ENCODE data around the gene PTGES. TPM values are rescaled to one million over a fixed set of nuclear protein-coding genes. Genes with fewer than 3 reads are reported as not detected.

PTGES gene
- total and polyA plus RNA-seq, 9 of the 15 experiments (the other 6 are each of a cell fraction or from before 2014, with no cell fraction given) = 0.13 TPM; not detected in 8

DNA sequence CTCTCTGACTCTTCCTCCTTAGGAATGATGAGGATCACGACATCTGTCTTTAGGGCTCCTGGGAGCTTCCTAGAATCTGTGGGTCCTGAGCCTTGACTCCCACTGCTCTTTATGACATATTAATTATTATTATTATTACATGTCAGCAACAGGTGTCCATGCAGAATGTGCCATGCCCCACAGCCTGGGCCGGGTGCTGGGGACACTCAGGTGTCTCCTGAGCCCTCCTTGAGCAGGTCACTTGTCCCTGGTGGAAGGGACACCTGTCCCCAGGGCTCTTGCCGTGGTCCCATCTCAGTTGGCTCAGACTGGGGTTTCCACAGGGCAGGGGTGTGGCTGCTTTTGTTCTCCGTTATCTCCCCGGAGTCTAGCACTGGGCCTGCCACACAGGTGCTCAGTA lies 34.2 kb downstream of the PTGES start:
- 5% methylated on average over 5 of the region's 5 CpGs for WGBS (ENCODE audit: insufficient coverage, low coverage, missing lambda C conversion rate)
- in situ Hi-C loops (cut with MboI) = no loop called here
- FAIRE-seq = no peak

More for the DNA sequence above, 34.2 kb downstream of the PTGES start:
- no TSS peak for BruUV-seq (replicated peaks)
- no peak for ATAC-seq
- DNase-seq (ENCODE audit: extremely low read depth in 1 of 4, low spot score in 3 of 4) = no peak
- Histone ChIP-seq H3K27ac (ENCODE audit: extremely low read depth, low read depth, low read length) (no peak overlapping the region), H3K36me3 (ENCODE audit: control insufficient read depth, insufficient read depth, low read length) (no peaks in the 10 kb centered on the region), H3K9me1 (ENCODE audit: control insufficient read depth, insufficient read depth, low read length) (no peaks in the 10 kb centered on the region), H3K27me3 (ENCODE audit: control insufficient read depth in 2 of 2, insufficient read depth in 2 of 2, low read length in 2 of 2) (peaks cover 8 to 35% of the 10 kb centered on the region in 2 experiments), H3K4me2 (ENCODE audit: insufficient read depth, low read length) (no peak overlapping the region), H3K79me2 (ENCODE audit: control insufficient read depth, insufficient read depth, low read length) (no peaks in the 10 kb centered on the region), H3K4me1 (replicated peaks in 1 of 2; ENCODE audit: control insufficient read depth in 2 of 2, insufficient read depth in 2 of 2, low read length in 2 of 2) (peaks cover 4 to 35% of the 10 kb centered on the region in 2 experiments; a peak in 4 of 5 replicates), H3K9me3 (replicated peaks; ENCODE audit: control insufficient read depth, insufficient read depth, low read depth, low read length) (no peaks in the 10 kb centered on the region), H2AFZ (ENCODE audit: low read depth, low read length) (no peak overlapping the region), H4K20me1 (replicated peaks; ENCODE audit: control insufficient read depth, insufficient read depth, low read length) (peaks cover 7% of the 10 kb centered on the region; the same call in 1 of the 2 replicates), H3K9ac (ENCODE audit: insufficient read depth in 1 of 2, low read depth in 2 of 2, low read length in 2 of 2) (no peak overlapping the region), H3K4me3 (no peak overlapping the region)
- POLR2A ChIA-PET = interaction anchor here (0.6 to 0.8 kb wide), 3 partner anchors 17 to 1427 kb away, joined by 3 to 5 read pairs (median 3); no protein-coding TSS in a partner anchor
- no peak for TF ChIP-seq CBX1 (IDR thresholded peaks at IDR 0.05; ENCODE audit: low read depth)
- TF ChIP-seq FOXK1 (CRISPR knock-in tag; IDR thresholded peaks at IDR 0.05; ENCODE audit: borderline replicate concordance) = no peak
- no peak for TF ChIP-seq SAFB (IDR thresholded peaks at IDR 0.05; ENCODE audit: borderline replicate concordance, low read depth, low read length)
- no peak for TF ChIP-seq TCF3 (CRISPR knock-in tag; IDR thresholded peaks at IDR 0.05)
- TF ChIP-seq HNRNPL (IDR thresholded peaks at IDR 0.05; ENCODE audit: low read depth, low read length) = no peak
- no peak for TF ChIP-seq BHLHE40 (IDR thresholded peaks at IDR 0.05; ENCODE audit: low read length)
- TF ChIP-seq DPF2 (IDR thresholded peaks at IDR 0.05) = no peak
- TF ChIP-seq, protein P1, sequence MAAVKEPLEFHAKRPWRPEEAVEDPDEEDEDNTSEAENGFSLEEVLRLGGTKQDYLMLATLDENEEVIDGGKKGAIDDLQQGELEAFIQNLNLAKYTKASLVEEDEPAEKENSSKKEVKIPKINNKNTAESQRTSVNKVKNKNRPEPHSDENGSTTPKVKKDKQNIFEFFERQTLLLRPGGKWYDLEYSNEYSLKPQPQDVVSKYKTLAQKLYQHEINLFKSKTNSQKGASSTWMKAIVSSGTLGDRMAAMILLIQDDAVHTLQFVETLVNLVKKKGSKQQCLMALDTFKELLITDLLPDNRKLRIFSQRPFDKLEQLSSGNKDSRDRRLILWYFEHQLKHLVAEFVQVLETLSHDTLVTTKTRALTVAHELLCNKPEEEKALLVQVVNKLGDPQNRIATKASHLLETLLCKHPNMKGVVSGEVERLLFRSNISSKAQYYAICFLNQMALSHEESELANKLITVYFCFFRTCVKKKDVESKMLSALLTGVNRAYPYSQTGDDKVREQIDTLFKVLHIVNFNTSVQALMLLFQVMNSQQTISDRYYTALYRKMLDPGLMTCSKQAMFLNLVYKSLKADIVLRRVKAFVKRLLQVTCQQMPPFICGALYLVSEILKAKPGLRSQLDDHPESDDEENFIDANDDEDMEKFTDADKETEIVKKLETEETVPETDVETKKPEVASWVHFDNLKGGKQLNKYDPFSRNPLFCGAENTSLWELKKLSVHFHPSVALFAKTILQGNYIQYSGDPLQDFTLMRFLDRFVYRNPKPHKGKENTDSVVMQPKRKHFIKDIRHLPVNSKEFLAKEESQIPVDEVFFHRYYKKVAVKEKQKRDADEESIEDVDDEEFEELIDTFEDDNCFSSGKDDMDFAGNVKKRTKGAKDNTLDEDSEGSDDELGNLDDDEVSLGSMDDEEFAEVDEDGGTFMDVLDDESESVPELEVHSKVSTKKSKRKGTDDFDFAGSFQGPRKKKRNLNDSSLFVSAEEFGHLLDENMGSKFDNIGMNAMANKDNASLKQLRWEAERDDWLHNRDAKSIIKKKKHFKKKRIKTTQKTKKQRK (IDR thresholded peaks at IDR 0.05; ENCODE audit: borderline replicate concordance, low read depth, low read length) = no peak
- TF ChIP-seq RFX5 (IDR thresholded peaks at IDR 0.05; ENCODE audit: low read depth, low read length) = no peak
- no peak for TF ChIP-seq MTA1 (IDR thresholded peaks at IDR 0.05; ENCODE audit: borderline replicate concordance)
- TF ChIP-seq CBFB (CRISPR knock-in tag; IDR thresholded peaks at IDR 0.05) = no peak
- TF ChIP-seq, protein P2, sequence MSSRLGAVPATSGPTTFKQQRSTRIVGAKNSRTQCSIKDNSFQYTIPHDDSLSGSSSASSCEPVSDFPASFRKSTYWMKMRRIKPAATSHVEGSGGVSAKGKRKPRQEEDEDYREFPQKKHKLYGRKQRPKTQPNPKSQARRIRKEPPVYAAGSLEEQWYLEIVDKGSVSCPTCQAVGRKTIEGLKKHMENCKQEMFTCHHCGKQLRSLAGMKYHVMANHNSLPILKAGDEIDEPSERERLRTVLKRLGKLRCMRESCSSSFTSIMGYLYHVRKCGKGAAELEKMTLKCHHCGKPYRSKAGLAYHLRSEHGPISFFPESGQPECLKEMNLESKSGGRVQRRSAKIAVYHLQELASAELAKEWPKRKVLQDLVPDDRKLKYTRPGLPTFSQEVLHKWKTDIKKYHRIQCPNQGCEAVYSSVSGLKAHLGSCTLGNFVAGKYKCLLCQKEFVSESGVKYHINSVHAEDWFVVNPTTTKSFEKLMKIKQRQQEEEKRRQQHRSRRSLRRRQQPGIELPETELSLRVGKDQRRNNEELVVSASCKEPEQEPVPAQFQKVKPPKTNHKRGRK (tag; IDR thresholded peaks at IDR 0.05) = no peak
- TF ChIP-seq THRAP3 (IDR thresholded peaks at IDR 0.05; ENCODE audit: borderline replicate concordance) = no peak
- TF ChIP-seq TAF9B (IDR thresholded peaks at IDR 0.05; ENCODE audit: partially characterized antibody) = no peak
- TF ChIP-seq, protein P3, sequence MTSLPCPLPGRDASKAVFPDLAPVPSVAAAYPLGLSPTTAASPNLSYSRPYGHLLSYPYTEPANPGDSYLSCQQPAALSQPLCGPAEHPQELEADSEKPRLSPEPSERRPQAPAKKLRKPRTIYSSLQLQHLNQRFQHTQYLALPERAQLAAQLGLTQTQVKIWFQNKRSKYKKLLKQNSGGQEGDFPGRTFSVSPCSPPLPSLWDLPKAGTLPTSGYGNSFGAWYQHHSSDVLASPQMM (CRISPR knock-in tag; IDR thresholded peaks at IDR 0.05) = no peak
- no peak for TF ChIP-seq ZNF146 (CRISPR knock-in tag; IDR thresholded peaks at IDR 0.05; ENCODE audit: unreplicated experiment)
- intact Hi-C loops (cut with micrococcal nuclease) = no loop called here
- CTCF ChIA-PET (ENCODE audit: low intra/inter-chr PET ratio) = interaction anchor here (1.0 kb wide), 1 partner anchor 65 kb away, joined by 3 read pairs; no protein-coding TSS in a partner anchor
